GM19023 (cell line): Measurements from ENCODE around the gene GORASP1.

ENCODE experiments used
- ATAC-seq: cut with Tn5 transposase; IDR thresholded peaks from one replicate; pipeline ENCODE4 v1.9.1; 2021; ENCODE audit warnings: mild to moderate bottlenecking, moderate library complexity; ENCODE audit not compliant: unreplicated experiment

The GORASP1 gene

GRCh38 chr3:39126532-39127071, 19.2 kb upstream of the GORASP1 start:
- ATAC-seq: no peak

- ATAC-seq: no peak
Measured at GRCh38 chr3:39125841-39126500, 18.5 kb upstream of the GORASP1 start.

GRCh38 chr3:39124876-39125840, 17.7 kb upstream of the GORASP1 start:
- ATAC-seq: no peak

- peak; percentile 72 for ATAC-seq
Measured at GRCh38 chr3:39122813-39123212, 15.4 kb upstream of the GORASP1 start.

GRCh38 chr3:39121621-39122020, 14.2 kb upstream of the GORASP1 start:
- ATAC-seq: no peak

- no peak for ATAC-seq
Measured at GRCh38 chr3:39118931-39119660, 11.7 kb upstream of the GORASP1 start.

- ATAC-seq: no peak
Measured at GRCh38 chr3:39118079-39118478, 10.7 kb upstream of the GORASP1 start.

GRCh38 chr3:39115870-39116269, 8.4 kb upstream of the GORASP1 start:
- no peak for ATAC-seq

GRCh38 chr3:39114456-39114855, 7.0 kb upstream of the GORASP1 start:
- no peak for ATAC-seq

- ATAC-seq: no peak
Measured at GRCh38 chr3:39113291-39113690, 5.9 kb upstream of the GORASP1 start.

GRCh38 chr3:39112535-39112934, 5.1 kb upstream of the GORASP1 start:
- no peak for ATAC-seq

- ATAC-seq: no peak
Measured at GRCh38 chr3:39112113-39112512, 4.7 kb upstream of the GORASP1 start.

- ATAC-seq: no peak
Measured at GRCh38 chr3:39110041-39110639, 2.7 kb upstream of the GORASP1 start.

- no peak for ATAC-seq
Measured at GRCh38 chr3:39109086-39109485, 1.7 kb upstream of the GORASP1 start.

- ATAC-seq: peak; percentile 63
Measured at GRCh38 chr3:39108200-39108710, 828 bp upstream of the GORASP1 start.

GRCh38 chr3:39106851-39107387, 508 bp downstream of the GORASP1 start:
- ATAC-seq: peak; percentile 7

- no peak for ATAC-seq
Measured at GRCh38 chr3:39106281-39106811, 1.1 kb downstream of the GORASP1 start.

GRCh38 chr3:39105687-39106063, 1.8 kb downstream of the GORASP1 start:
- no peak for ATAC-seq

GRCh38 chr3:39104961-39105686, 2.3 kb downstream of the GORASP1 start:
- no peak for ATAC-seq
